HepG2 (cell line): ENCODE results near the gene NR2F6. TPM values are rescaled to one million over a fixed set of nuclear protein-coding genes. Genes with fewer than 3 reads are reported as not detected.
A peak's percentile ranks its signal among the peaks of the same experiment; 100 is the strongest.

Experiments
- CBX2 ChIP-seq, 2 experiments: fragments of 200-600 bp in 1 of 2; sonication (generic); formaldehyde crosslinking in 1 of 2; IDR thresholded peaks; 2 replicates each; pipeline versions ENCODE4 v1.7.0 to v1.8.1; 2018 to 2022; ENCODE audit warnings: low read depth in 2 of 2, low read length in 1 of 2, mild to moderate bottlenecking in 1 of 2, missing genetic modification reagents in 1 of 2
- HOXA7 ChIP-seq: sonication (generic); formaldehyde crosslinking; IDR thresholded peaks from 2 replicates; pipeline ENCODE4 v1.8.1; 2022; ENCODE audit warnings: mild to moderate bottlenecking, missing genetic modification reagents, moderate library complexity
- MEF2D ChIP-seq: sonication (generic); formaldehyde crosslinking; IDR thresholded peaks from 2 replicates; pipeline ENCODE4 v1.5.1; 2020; ENCODE audit warnings: mild to moderate bottlenecking, missing genetic modification reagents
- RFX5 ChIP-seq: IDR thresholded peaks from 2 replicates; pipeline ENCODE4 v1.6.1; 2011; ENCODE audit warnings: low read depth, low read length, improper control_type of control experiment
- SIX1 ChIP-seq: sonication (generic); formaldehyde crosslinking; IDR thresholded peaks from 2 replicates; pipeline ENCODE4 v1.4.0; 2020; ENCODE audit warnings: missing genetic modification reagents, borderline replicate concordance
- SOX5 ChIP-seq: IDR thresholded peaks from 2 replicates; pipeline ENCODE4 v1.6.1; 2016; ENCODE audit warnings: borderline replicate concordance
- SRF ChIP-seq: IDR thresholded peaks from 2 replicates; pipeline ENCODE4 v1.6.1; 2011; ENCODE audit warnings: mild to moderate bottlenecking, low read depth, low read length, moderate library complexity
- TFDP2 ChIP-seq: sonication (generic); formaldehyde crosslinking; IDR thresholded peaks from 2 replicates; pipeline ENCODE4 v1.4.0; 2020; ENCODE audit warnings: missing genetic modification reagents
- TOE1 ChIP-seq: sonication (generic); formaldehyde crosslinking; IDR thresholded peaks from 2 replicates; pipeline ENCODE4 v1.4.0; 2020; ENCODE audit warnings: mild to moderate bottlenecking, missing genetic modification reagents
- ZFP91 ChIP-seq: sonication (generic); formaldehyde crosslinking; IDR thresholded peaks from 2 replicates; pipeline ENCODE4 v1.9.0; 2022; ENCODE audit warnings: missing genetic modification reagents, mild to moderate bottlenecking, borderline replicate concordance
- ZNF281 ChIP-seq: sonication (generic); formaldehyde crosslinking; IDR thresholded peaks from 2 replicates; pipeline ENCODE4 v1.4.0; 2020; ENCODE audit warnings: missing genetic modification reagents, borderline replicate concordance
- ZNF430 ChIP-seq: sonication (generic); formaldehyde crosslinking; IDR thresholded peaks from 2 replicates; pipeline ENCODE4 v1.9.0; 2021; ENCODE audit warnings: mild to moderate bottlenecking, missing genetic modification reagents
- ZNF563 ChIP-seq: sonication (generic); formaldehyde crosslinking; IDR thresholded peaks from 2 replicates; pipeline ENCODE4 v1.8.0; 2022; ENCODE audit warnings: mild to moderate bottlenecking, moderate library complexity, missing genetic modification reagents
- ZNF766 ChIP-seq: sonication (generic); formaldehyde crosslinking; IDR thresholded peaks from 2 replicates; pipeline ENCODE4 v1.5.0; 2020; ENCODE audit warnings: missing genetic modification reagents, borderline replicate concordance
- polyA plus RNA-seq, 8 experiments: library from polyadenylated mRNA; depleted of rRNA in 3 of 8; stranded (reverse) in 7 of 8; unstranded in 1 of 8; fragments of >200 nt; fragmentation: Illumina TruSeq in 4 of 8; extraction: Trizol in 4 of 8; gene quantifications; 2 replicates each; pipeline versions ENCODE4 v1.2.1 to v1.2.3, GENCODE V29; 2011 to 2016; ENCODE audit warnings: low read depth in 4 of 8, missing spikeins in 1 of 8, mixed read lengths in 1 of 8; ENCODE audit not compliant: insufficient read depth in 1 of 8
- total RNA-seq, 5 experiments: library from RNA; depleted of rRNA; stranded (reverse); fragments of >200 nt; fragmentation: Illumina TruSeq; extraction: Trizol; gene quantifications; 2 replicates each; pipeline ENCODE4 v1.2.3, GENCODE V29; 2016; ENCODE audit warnings: low read depth in 1 of 5
- TF ChIP-seq, protein P1 (sequence below): IDR thresholded peaks from 2 replicates; pipeline ENCODE4 v1.6.1; 2016
- TF ChIP-seq, protein P2 (sequence below): sonication (generic); formaldehyde crosslinking; IDR thresholded peaks from 2 replicates; pipeline ENCODE4 v1.4.0; 2020; ENCODE audit warnings: missing genetic modification reagents, mild to moderate bottlenecking, borderline replicate concordance
- TF ChIP-seq, protein P3 (sequence below): sonication (generic); formaldehyde crosslinking; IDR thresholded peaks from 2 replicates; pipeline ENCODE4 v1.4.0; 2020; ENCODE audit warnings: missing genetic modification reagents

Gene NR2F6
- total and polyA plus RNA-seq, 2 of the 13 experiments (the other 11 are each of a cell fraction or from before 2014, with no cell fraction given): 30.9 to 72.4 TPM

DNA sequence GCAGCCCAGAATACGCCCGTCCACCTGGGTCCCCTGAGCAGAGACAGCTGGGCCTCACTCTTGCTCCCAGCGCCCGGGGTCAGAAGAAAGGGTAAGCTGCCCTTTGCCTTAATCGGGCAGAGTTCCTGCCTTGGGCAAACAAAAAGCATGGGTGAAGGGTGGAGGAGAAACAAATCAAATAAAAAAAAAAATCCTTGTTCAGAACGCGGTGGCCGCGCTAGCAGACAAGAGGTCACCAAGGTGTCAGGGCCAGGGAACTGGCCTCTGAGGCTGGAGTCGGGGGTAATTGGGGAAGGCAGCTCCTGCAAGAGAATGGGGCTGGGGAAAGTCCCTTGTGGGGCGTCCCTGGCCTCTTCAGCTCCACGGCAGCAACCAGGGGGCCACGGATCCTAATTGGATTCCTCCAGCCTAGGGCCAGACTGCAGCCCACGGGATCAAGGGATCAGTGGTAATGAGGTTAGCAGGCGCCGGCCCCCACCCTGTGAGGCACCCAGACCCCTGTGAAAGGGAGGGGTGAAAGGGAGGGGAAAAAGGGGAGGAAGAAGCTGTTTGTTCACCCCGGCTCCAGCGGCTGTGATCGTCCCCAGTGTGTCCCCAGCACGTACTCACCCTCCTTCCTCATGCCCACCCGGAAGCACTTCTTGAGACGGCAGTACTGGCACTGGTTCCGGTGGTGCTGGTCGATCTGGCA, 5.5 kb downstream of the NR2F6 start (continued):
- TF ChIP-seq, protein P1, sequence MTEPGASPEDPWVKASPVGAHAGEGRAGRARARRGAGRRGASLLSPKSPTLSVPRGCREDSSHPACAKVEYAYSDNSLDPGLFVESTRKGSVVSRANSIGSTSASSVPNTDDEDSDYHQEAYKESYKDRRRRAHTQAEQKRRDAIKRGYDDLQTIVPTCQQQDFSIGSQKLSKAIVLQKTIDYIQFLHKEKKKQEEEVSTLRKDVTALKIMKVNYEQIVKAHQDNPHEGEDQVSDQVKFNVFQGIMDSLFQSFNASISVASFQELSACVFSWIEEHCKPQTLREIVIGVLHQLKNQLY: no peak
- TF ChIP-seq ZNF766 (CRISPR knock-in tag): 0 out of 2 replicates have a peak, but pooled peaks have one; percentile 27
- no peak for TF ChIP-seq TOE1 (CRISPR knock-in tag)
- TF ChIP-seq CBX2 (IDR thresholded peaks at IDR 0.05; ENCODE audit: low read depth, low read length): no peak
- TF ChIP-seq CBX2 (CRISPR knock-in tag; IDR thresholded peaks at IDR 0.05; ENCODE audit: low read depth): no peak
- no peak; the same call in 1 of the 2 replicates for TF ChIP-seq ZNF563 (CRISPR knock-in tag)
- peak; percentile 70; the same call in 1 of the 2 replicates for TF ChIP-seq ZNF430 (CRISPR knock-in tag)
- no peak for TF ChIP-seq RFX5
- TF ChIP-seq TFDP2 (CRISPR knock-in tag): 0 out of 2 replicates have a peak, but pooled peaks have one; percentile 22
- TF ChIP-seq SRF: peak; percentile 57; the same call in 1 of the 2 replicates
- TF ChIP-seq, protein P2, sequence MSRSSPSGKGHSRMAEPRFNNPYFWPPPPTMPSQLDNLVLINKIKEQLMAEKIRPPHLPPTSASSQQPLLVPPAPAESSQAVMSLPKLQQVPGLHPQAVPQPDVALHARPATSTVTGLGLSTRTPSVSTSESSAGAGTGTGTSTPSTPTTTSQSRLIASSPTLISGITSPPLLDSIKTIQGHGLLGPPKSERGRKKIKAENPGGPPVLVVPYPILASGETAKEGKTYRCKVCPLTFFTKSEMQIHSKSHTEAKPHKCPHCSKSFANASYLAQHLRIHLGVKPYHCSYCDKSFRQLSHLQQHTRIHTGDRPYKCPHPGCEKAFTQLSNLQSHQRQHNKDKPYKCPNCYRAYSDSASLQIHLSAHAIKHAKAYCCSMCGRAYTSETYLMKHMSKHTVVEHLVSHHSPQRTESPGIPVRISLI (CRISPR knock-in tag): peak; percentile 97
- no peak for TF ChIP-seq HOXA7 (CRISPR knock-in tag)
- TF ChIP-seq SIX1: no peak
- TF ChIP-seq SOX5 (CRISPR knock-in tag): peak; percentile 37; the same call in 1 of the 2 replicates
- TF ChIP-seq, protein P3, sequence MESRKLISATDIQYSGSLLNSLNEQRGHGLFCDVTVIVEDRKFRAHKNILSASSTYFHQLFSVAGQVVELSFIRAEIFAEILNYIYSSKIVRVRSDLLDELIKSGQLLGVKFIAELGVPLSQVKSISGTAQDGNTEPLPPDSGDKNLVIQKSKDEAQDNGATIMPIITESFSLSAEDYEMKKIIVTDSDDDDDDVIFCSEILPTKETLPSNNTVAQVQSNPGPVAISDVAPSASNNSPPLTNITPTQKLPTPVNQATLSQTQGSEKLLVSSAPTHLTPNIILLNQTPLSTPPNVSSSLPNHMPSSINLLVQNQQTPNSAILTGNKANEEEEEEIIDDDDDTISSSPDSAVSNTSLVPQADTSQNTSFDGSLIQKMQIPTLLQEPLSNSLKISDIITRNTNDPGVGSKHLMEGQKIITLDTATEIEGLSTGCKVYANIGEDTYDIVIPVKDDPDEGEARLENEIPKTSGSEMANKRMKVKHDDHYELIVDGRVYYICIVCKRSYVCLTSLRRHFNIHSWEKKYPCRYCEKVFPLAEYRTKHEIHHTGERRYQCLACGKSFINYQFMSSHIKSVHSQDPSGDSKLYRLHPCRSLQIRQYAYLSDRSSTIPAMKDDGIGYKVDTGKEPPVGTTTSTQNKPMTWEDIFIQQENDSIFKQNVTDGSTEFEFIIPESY (CRISPR knock-in tag): no peak
- peak; percentile 24; the same call in 1 of the 2 replicates for TF ChIP-seq ZNF281 (CRISPR knock-in tag)
- peak; percentile 13; the same call in 1 of the 2 replicates for TF ChIP-seq MEF2D (CRISPR knock-in tag)
- peak; percentile 69; the same call in 1 of the 2 replicates for TF ChIP-seq ZFP91 (CRISPR knock-in tag)
